Measurements from ENCODE around the gene LYZ.

DNA sequence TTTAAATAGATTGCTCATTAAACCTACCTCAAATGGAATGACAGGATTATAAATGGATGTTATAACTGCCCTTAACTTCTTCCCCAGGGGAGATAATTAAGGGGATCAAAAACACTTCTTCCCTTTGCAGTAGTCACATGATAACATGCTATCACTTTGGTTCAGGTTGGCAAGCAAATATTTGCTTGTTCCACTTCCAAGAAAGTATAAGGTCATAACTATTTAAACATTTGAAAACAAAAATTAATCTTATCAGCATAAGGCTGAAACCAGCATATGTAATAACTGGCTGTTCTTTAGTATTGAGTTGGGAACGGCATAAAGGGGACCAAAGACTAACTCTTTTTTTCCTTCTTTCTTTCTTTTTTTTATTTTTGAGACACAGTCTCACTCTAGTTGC is 2.4 kb upstream of the LYZ start:
- TF ChIP-seq, protein P1, sequence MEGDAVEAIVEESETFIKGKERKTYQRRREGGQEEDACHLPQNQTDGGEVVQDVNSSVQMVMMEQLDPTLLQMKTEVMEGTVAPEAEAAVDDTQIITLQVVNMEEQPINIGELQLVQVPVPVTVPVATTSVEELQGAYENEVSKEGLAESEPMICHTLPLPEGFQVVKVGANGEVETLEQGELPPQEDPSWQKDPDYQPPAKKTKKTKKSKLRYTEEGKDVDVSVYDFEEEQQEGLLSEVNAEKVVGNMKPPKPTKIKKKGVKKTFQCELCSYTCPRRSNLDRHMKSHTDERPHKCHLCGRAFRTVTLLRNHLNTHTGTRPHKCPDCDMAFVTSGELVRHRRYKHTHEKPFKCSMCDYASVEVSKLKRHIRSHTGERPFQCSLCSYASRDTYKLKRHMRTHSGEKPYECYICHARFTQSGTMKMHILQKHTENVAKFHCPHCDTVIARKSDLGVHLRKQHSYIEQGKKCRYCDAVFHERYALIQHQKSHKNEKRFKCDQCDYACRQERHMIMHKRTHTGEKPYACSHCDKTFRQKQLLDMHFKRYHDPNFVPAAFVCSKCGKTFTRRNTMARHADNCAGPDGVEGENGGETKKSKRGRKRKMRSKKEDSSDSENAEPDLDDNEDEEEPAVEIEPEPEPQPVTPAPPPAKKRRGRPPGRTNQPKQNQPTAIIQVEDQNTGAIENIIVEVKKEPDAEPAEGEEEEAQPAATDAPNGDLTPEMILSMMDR (IDR thresholded peaks at IDR 0.05): no peak
- no peak for TF ChIP-seq POLR2A (IDR thresholded peaks at IDR 0.05)
